Breast epithelium (tissue), 3 donors: ENCODE results near the gene ABHD11.

Source experiments
- CTCF ChIP-seq, 3 donors: fragments of 450-650 bp; IDR thresholded peaks; one replicate each; pipeline ENCODE4 v1.5.1; 2016 to 2017; ENCODE audit warnings: antibody characterized with exemption in 3 of 3, mild to moderate bottlenecking in 3 of 3, moderate library complexity in 3 of 3
- POLR2A ChIP-seq: fragments of 450-650 bp; IDR thresholded peaks from one replicate; pipeline ENCODE4 v1.6.1; 2016; ENCODE audit warnings: antibody characterized with exemption, mild to moderate bottlenecking, moderate library complexity
- POLR2AphosphoS5 ChIP-seq, 3 donors: sonication (generic); formaldehyde crosslinking; IDR thresholded peaks; one replicate each; pipeline ENCODE4 v1.6.1; 2017; ENCODE audit warnings: antibody characterized with exemption in 3 of 3

- TF ChIP-seq CTCF (IDR thresholded peaks at IDR 0.05) (no peak), POLR2A (no peak), POLR2AphosphoS5 (IDR thresholded peaks at IDR 0.05) (no peak)
Observed at GRCh38 chr7:73728551-73728950, 10.1 kb downstream of the ABHD11 start.
